C4-2B (cell line): ENCODE measurements around the gene KMO.

Source experiments
- ZFX ChIP-seq: fragments of 450-650 bp; IDR thresholded peaks from 2 replicates; pipeline ENCODE4 v1.6.1; 2017
- TF ChIP-seq, protein P1 (sequence below): fragments of 450-650 bp; conservative IDR thresholded peaks from 2 replicates; pipeline ENCODE4 v1.5.1; 2017; ENCODE audit warnings: mild to moderate bottlenecking

DNA sequence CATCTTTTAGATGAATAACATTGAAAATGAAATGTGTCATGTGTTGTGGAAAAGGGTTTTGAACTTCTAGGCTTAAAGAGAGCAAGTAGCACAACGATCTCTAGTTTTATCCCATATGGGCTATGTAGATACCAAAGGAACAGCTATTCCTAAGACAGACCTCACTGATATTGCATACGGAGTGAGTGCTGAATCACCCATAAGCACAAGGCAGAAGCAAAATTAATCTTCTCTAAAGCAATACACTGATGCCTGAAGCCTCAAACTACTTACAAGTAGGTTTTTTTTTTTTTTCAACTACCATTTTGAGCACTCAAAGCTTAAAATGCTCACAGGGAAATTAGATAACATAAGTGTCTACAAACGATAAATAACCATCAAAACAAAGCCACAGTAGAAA is 5.0 kb upstream of the KMO start:
- TF ChIP-seq, protein P1, sequence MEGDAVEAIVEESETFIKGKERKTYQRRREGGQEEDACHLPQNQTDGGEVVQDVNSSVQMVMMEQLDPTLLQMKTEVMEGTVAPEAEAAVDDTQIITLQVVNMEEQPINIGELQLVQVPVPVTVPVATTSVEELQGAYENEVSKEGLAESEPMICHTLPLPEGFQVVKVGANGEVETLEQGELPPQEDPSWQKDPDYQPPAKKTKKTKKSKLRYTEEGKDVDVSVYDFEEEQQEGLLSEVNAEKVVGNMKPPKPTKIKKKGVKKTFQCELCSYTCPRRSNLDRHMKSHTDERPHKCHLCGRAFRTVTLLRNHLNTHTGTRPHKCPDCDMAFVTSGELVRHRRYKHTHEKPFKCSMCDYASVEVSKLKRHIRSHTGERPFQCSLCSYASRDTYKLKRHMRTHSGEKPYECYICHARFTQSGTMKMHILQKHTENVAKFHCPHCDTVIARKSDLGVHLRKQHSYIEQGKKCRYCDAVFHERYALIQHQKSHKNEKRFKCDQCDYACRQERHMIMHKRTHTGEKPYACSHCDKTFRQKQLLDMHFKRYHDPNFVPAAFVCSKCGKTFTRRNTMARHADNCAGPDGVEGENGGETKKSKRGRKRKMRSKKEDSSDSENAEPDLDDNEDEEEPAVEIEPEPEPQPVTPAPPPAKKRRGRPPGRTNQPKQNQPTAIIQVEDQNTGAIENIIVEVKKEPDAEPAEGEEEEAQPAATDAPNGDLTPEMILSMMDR = no peak
- TF ChIP-seq ZFX = no peak
